ENCODE results near the gene RFLNA.

- no peak for TF ChIP-seq POLR2A (IDR thresholded peaks at IDR 0.05; ENCODE audit: low read length)
- no peak for TF ChIP-seq GATA1 (IDR thresholded peaks at IDR 0.05; ENCODE audit: low read depth, low read length)
Measured at GRCh38 chr12:124248941-124249825, 45.7 kb upstream of the RFLNA start.

Data from erythroblast (primary cell).